C4-2B (cell line): ENCODE results near the gene TMEM117.

Experiments
- H3K27ac ChIP-seq: fragments of 450-650 bp; 2 replicates; pipeline ENCODE4 v1.5.1; 2017
- ZFX ChIP-seq: fragments of 450-650 bp; IDR thresholded peaks from 2 replicates; pipeline ENCODE4 v1.6.1; 2017
- TF ChIP-seq, protein P1 (sequence below): fragments of 450-650 bp; conservative IDR thresholded peaks from 2 replicates; pipeline ENCODE4 v1.5.1; 2017; ENCODE audit warnings: mild to moderate bottlenecking

Gene TMEM117

DNA sequence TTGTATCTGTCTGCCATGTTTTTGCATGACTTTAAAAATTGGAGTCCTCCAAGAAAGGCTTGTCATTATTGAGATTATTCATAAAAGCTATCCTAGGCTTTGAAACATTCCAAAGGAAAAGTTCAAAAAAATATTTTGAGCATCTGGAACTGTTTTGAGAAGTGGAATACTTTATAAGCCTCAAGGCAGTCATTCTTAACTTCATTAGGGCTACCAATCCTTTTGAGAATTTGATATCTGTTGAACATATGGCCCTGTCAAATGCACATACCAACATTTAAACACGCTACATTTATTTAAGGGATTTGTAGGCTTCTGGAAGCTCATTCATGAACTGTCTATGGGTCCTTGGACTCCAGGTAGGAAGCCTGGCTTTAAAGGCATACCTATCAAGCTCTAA is 77.0 kb downstream of the TMEM117 start:
- TF ChIP-seq, protein P1, sequence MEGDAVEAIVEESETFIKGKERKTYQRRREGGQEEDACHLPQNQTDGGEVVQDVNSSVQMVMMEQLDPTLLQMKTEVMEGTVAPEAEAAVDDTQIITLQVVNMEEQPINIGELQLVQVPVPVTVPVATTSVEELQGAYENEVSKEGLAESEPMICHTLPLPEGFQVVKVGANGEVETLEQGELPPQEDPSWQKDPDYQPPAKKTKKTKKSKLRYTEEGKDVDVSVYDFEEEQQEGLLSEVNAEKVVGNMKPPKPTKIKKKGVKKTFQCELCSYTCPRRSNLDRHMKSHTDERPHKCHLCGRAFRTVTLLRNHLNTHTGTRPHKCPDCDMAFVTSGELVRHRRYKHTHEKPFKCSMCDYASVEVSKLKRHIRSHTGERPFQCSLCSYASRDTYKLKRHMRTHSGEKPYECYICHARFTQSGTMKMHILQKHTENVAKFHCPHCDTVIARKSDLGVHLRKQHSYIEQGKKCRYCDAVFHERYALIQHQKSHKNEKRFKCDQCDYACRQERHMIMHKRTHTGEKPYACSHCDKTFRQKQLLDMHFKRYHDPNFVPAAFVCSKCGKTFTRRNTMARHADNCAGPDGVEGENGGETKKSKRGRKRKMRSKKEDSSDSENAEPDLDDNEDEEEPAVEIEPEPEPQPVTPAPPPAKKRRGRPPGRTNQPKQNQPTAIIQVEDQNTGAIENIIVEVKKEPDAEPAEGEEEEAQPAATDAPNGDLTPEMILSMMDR, result no peak
- TF ChIP-seq ZFX, result no peak
- H3K27ac ChIP-seq, result no peak overlapping the region

DNA sequence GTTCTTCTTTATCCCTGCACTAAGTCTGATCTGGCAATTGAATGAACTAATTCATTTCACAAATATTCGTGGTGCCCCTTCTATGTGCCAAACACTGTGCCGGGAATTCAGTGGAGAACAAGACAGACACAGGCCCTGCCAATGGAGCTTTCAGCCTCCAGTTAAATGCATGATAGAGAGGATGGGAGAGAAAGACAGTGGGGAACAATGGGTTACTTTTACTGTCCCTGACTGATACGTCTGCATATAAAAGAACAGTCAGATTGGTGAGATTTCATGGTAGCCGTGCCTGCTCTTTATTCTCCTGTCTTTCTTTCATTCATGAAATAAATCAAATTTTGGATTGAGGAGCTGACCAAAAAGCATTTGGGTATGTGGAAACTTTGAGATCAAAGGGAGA is 78.5 kb downstream of the TMEM117 start:
- H3K27ac ChIP-seq, result no peak overlapping the region
- TF ChIP-seq ZFX, result no peak
- TF ChIP-seq, protein P1, result no peak

DNA sequence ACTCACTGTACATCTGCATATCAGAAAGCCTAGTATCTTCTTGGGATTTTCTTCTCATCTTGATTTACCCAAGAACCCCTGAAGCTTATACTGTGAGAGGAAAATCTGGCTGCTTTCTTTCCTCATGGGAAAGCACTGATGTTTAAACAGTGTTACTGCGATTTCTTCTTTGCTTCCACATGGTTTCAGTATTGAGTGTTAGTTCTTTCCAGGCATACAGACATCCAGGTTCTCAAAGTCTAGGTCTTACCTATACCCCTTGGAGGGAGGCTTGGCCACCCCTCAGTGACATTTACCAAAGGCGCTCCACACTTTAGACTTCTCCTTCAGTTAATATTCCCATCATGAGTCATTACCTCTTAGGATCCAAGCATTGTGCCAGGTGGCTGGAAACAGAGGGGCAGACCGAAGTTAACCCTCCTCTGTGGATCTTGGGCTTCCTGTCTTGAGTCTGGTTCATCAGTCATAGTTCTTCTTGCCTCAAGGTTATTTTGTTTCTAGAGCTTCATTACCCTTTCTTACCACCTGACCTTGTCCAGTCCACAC is 79.1 kb downstream of the TMEM117 start:
- H3K27ac ChIP-seq, result no peak overlapping the region
- no peak for TF ChIP-seq ZFX
- TF ChIP-seq, protein P1, result peak; percentile 57

DNA sequence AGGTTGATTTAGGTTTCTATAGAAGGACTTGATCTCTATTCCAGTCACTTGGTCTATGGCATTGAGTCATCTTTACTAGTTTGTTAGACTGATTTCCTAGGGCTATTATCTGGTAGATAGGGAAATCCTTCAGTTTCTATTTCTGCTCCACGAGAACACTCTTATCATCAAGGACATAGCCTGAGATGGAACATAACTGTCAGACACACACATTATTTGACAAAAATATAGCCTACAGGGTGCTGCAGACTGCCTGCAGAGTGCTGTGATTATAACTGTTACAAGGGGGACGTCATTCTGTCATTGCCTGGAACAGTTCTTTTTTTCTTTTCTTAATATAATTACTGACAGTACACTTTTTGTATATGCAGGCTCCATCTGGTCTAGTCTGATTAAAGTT is 82.0 kb downstream of the TMEM117 start:
- TF ChIP-seq, protein P1, result no peak
- no peak for TF ChIP-seq ZFX
- H3K27ac ChIP-seq, result no peak overlapping the region

DNA sequence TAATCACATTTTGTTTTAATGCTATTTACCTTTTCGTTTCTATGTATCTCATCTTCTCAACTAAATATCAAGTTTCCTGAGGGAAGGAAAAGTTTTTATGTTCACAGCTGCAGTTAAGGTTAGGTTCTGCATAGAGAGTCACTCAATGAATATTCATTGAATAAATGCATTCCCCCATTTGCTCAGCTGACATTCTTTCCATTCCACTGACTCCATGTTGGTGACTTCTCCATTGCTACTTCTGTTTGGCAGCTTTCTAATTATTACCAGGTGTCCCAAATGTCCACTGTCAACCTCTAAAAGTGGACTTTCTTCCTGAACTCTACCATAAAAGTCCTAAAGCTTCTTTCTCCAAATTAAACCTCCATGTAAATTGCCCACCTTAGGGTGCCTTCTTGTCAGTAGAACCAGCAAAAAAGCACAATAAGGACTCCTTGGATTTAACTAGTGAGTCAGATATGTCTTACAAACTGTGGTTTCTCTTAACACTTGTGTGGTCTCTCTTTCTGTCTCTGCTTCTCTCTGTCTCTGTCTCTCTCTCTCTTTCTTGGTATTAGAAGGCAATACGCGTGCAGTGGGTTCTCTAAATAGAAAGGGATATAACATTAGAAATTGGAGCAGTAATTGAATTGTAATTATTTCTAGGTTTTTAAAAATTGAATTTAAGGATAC is 85.9 kb downstream of the TMEM117 start:
- H3K27ac ChIP-seq, result no peak overlapping the region
- TF ChIP-seq, protein P1, result no peak
- no peak for TF ChIP-seq ZFX

DNA sequence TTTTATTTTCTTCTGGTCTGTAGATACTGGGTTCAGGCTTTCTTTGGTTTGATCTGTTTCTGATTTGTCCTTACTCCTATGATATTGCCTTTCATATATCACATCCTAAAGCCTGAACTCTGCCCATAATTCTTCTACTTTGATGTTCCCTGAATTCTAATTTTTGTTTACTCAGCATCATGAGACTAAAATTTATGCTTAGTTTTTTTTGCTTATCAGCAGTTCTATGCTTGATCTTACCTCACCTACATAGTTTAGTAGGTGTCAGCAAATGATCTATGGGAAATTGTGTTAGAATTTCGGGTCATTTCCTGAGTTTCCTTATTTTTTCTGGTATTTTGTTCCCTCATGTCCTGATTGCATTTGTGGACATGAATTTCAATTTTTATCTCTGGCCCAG is 94.2 kb downstream of the TMEM117 start:
- H3K27ac ChIP-seq, result no peak overlapping the region
- TF ChIP-seq, protein P1, result no peak
- no peak for TF ChIP-seq ZFX

DNA sequence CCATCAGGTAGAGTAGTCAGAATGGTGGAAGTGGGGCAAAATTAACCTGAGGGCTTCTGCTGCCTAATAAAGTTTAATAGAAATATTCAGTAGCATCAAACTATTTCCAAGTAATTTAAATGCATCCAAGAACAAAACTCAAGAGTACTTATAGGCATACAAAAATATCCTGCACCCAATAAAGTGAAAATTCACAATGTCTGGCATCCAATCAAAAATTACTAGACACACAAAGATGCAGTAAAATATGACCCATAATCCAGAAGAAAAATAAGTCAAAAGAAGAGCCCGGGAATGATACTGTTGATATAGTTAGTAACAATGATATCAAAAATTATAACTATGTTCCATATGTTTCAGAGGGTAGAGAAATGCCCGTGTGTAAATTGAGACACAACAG is 95.3 kb downstream of the TMEM117 start:
- TF ChIP-seq ZFX, result no peak

DNA sequence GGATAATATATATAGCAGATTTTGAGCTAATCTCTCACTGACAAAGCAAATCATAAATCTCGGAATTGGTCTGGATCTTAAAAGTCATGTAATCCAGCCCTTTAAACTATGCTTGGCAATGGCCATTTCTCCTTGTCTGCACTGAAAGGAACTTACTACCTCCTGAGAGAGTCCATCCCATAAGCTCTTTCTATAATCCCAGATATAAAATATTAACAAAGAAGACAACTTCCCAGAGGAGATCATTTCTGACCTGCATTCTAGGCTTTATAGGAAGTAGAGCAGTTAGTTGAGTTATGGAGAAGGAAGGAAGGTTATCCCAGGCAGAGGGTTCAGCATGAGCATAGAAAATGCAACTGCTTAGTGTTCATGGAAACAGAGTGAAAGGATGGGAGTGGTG is 99.7 kb downstream of the TMEM117 start:
- TF ChIP-seq, protein P1, result no peak
- TF ChIP-seq ZFX, result no peak
- H3K27ac ChIP-seq, result no peak overlapping the region

More for the DNA sequence above, 95.3 kb downstream of the TMEM117 start:
- no peak overlapping the region for H3K27ac ChIP-seq
